ENCODE results near the gene SLCO2B1.

The SLCO2B1 gene

DNA sequence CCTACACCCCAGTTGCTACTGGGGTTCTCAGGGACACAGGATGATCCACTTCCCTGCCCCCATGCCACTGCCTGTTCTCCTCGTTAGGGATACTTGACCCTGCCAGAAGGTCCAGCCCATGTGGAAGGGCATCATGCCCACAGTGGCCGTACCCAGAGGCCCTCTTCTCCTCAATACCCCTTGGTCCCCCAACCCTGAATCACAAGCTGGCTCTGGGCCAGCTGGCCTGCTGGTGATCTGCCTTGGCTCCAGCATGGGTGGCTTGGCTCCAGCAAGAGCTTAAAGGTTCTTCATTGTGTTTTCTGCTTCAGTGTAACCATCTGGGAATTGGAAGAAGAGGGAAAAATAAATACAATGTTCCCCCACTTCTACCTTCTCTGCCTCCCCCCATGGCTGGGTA lies 78.6 kb downstream of the SLCO2B1 start:
- no peak for DNase-seq

DNA sequence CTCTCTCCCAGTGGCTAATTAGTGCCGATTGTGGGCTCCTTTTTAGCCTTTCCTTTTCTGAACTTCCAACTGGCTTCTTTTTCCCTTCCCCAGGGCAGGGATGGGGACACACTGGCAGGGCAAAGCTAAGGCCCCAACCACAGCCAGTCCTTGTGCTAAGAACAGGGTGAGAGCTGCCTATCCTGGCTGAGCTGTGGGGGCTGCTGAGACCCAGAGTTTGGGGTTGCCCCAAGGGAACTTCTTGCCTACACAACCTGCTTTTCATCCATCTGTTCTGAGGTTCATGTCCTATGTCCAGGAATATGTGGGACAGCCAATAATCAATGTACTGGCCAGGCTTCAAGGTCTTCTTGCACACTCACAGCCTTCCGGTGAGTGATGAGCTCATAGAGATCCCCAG lies 79.7 kb downstream of the SLCO2B1 start:
- DNase-seq, result no peak

- no peak for DNase-seq
These were observed 82.9 kb downstream of the SLCO2B1 start for GRCh38 chr11:75233754-75234172.

GRCh38 chr11:75236062-75236461 lies 85.2 kb downstream of the SLCO2B1 start:
- DNase-seq, result no peak

GRCh38 chr11:75237050-75237449 lies 86.1 kb downstream of the SLCO2B1 start:
- no peak for DNase-seq

- no peak for DNase-seq
These were observed 87.9 kb downstream of the SLCO2B1 start for GRCh38 chr11:75238595-75239440.

- no peak for DNase-seq
These were observed 88.8 kb downstream of the SLCO2B1 start for GRCh38 chr11:75239531-75240290.

DNA sequence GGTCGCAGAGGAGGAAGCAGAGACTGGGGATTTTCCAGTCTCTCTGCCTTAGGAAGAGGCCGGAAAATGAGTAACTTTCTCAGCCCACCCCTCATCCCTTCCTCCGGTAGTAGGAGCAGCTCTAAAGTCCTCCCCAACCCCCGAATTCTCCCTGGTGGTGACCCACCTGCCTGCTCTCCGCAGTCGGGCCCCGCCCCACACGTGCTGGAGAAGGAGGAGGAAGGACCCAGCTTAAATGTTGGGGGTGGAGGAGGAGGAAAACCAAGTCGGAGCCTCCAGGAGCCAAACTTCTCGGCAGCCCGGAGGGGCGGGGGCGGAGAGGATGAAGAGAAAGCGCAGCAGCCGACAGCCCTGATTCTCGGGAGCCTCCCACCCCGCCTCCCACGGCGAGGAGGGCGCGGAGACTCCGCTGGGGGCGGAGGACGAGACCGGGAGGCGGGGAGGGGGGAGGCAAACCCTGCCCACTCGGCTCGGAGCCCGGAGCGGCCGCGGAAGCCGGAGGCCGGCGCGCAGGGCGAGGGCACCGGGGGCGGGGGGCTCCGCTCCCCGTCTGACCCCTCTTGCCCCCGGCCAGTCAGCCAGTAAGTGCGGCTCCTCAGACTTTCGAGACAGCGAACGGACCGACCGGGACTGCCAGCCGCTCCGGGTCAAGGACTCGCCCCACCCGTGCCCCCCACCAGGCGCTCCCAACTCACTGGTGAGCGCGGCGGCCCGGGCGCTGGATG lies 89.6 kb downstream of the SLCO2B1 start, which contains the start of gene TPBGL:
TPBGL (plus strand) TSS at position 464 of the 725 bp plus-strand sequence. CDS start 276 bp downstream, outside the sequence.
- DNase-seq, result peak; percentile 78

DNA sequence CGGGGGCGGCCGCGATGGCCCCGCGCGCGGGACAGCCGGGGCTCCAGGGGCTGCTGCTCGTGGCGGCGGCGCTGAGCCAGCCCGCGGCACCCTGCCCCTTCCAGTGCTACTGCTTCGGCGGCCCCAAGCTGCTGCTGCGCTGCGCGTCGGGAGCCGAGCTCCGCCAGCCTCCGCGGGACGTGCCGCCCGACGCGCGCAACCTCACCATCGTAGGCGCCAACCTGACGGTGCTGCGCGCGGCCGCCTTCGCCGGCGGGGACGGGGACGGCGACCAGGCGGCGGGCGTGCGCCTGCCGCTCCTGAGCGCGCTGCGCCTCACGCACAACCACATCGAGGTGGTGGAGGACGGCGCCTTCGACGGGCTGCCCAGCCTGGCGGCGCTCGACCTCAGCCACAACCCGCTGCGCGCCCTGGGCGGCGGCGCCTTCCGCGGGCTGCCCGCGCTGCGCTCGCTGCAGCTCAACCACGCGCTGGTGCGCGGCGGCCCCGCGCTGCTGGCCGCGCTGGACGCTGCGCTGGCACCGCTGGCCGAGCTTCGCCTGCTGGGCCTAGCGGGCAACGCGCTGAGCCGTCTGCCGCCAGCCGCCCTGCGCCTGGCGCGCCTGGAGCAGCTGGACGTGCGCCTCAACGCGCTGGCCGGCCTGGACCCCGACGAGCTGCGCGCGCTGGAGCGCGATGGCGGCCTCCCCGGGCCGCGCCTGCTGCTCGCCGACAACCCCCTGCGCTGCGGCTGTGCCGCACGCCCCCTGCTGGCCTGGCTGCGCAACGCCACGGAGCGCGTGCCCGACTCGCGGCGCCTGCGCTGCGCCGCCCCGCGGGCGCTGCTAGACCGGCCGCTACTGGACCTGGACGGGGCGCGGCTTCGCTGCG lies 90.4 kb downstream of the SLCO2B1 start:
- DNase-seq, result peak; percentile 92

GRCh38 chr11:75241906-75242644 lies 91.2 kb downstream of the SLCO2B1 start:
- no peak for DNase-seq

DNA sequence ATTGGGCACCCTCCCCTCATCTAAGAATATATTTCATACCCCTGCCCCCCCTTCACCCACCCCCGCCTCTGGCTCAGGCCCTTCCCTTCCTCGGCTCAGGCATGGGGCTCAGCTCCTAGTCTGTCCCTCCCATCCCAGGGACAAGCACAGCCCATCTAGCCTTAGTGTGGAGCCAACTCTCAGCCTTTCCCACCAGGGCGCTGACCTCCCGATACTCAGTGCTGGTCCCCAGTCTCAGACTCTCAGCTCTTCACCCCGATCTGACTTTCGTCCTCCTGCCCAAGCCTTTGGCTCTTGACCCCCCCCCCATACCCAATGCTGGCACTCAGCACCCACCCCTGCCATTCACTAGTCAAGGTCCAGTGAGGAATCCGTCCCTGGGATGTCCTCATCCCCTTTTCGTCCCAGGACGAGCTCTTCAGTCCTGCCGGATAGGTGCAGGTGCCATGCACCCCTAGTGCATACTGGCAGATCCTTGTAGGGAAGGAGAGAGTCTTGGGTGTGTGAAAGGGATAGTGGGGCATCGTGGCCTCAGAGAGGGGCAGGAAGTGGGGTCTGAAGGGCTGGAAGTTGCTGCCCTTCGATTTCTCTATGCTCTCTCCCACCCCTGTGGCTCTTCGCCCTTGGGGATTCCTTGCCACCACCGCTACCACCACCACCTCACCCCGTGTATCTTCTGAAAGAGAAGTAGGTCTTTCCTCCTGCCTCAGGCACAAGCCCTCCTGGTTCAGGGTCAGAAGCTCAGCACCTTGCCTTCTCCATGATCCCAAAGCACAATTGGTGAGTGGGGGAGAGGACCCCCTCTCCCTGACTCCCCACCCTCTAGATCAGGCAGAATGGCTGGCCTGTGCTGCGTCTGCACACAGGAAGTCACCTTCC lies 92.1 kb downstream of the SLCO2B1 start:
- DNase-seq, result no peak

- DNase-seq, result no peak
These were observed 93.3 kb downstream of the SLCO2B1 start for GRCh38 chr11:75244052-75244814.

- no peak for DNase-seq
These were observed 94.6 kb downstream of the SLCO2B1 start for GRCh38 chr11:75245356-75246005.

GRCh38 chr11:75246006-75246670 lies 95.2 kb downstream of the SLCO2B1 start:
- DNase-seq, result no peak

DNA sequence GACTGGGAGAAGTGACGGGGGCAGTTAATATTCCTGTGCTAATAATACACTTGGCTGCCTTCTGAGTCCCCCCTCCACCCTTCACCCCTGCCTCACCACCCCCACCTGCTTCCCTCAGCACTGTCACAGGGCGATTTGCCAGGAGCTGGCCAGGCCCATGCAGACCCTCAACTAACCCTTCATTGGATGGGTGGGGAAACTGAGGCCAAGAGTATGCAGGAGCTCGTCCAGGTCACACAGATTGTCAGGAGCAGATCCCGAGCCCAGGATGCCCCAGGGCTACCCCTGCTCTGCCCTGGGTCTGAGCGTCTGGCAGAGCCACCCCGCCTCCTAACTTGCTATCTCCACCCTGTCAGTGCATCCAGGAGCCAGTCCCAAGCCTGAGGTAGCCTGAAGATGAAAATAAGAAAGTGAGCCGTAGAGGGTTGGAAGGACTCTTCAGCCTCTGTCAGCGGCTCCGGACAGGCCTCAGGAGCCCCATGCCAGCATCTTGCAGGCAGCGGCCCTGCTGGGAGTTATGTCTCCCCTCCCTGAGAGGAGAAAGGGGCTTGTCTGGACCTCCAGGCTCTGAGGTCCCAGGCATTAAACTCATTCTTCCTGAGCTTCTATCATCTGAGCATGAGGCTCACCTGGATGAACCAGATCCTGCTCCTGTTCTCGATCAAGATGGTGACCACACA lies 95.9 kb downstream of the SLCO2B1 start:
- DNase-seq, result no peak

GRCh38 chr11:75248924-75249256 lies 98.0 kb downstream of the SLCO2B1 start:
- no peak for DNase-seq

DNA sequence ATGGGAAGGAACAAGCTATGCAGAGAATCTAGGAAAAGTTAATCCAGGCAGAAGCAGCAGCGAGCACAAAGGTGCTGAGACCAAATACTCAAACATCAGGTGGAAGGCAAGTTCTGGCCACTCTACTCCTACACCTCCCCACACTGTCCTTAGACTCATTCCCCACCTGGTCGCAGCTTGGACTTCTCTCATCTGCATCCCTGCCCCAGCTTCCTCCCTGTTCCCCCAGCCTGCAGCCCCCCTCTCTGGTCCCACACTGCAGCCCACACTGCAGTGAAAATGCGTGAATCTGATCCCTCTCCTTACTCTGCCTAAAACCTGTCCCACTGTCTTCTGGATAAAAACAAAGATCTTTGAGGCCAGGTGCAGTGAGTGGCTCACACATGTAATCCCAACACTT lies 98.8 kb downstream of the SLCO2B1 start:
- no peak for DNase-seq

DNA sequence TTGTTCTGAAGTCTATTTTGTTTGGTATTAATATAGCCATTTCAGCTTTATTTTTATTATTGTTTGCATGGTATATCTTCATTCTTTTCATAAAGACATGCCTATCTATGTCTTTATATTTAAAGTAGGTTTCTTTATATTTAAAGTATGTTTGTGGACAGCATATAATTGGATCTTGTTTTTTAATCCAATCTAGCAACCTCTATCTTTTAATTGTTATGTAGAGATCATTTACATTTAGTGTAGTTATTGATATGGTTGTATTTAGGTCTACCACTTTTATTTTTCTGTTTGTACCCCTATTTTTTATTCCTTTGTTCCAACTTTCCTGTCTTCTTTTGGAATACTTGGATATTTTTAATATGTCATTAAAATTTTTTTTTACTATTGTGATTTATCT lies 103.4 kb downstream of the SLCO2B1 start:
- DNase-seq, result no peak
